ENCODE measurements around the gene TPCN2.

The TPCN2 gene

GRCh38 chr11:69059429-69059828 lies 10.7 kb downstream of the TPCN2 start:
- no peak overlapping the region for H3K27ac ChIP-seq (ENCODE audit: low read depth, low read length, severe bottlenecking)
- H3K9me3 ChIP-seq (ENCODE audit: control insufficient read depth, low read length): no peaks in the 10 kb centered on the region
- H3K4me3 ChIP-seq (ENCODE audit: extremely low read depth, insufficient read depth, low read length, poor library complexity, severe bottlenecking): no peak overlapping the region
- 95 to 96% methylated on average over 7 of the region's 7 CpGs for WGBS, 2 experiments (ENCODE audit: insufficient coverage in 2 of 2)
- H3K36me3 ChIP-seq (ENCODE audit: control insufficient read depth, insufficient read depth, low read length): peaks cover 35% of the 10 kb centered on the region
- H3K4me1 ChIP-seq (ENCODE audit: control insufficient read depth, insufficient read depth, low read length, poor library complexity, severe bottlenecking): no peaks in the 10 kb centered on the region

- Histone ChIP-seq H3K36me3 (ENCODE audit: control insufficient read depth, insufficient read depth, low read length) (peaks cover 33% of the 10 kb centered on the region), H3K4me1 (ENCODE audit: control insufficient read depth, insufficient read depth, low read length, poor library complexity, severe bottlenecking) (no peaks in the 10 kb centered on the region), H3K9me3 (ENCODE audit: control insufficient read depth, low read length) (no peaks in the 10 kb centered on the region), H3K4me3 (ENCODE audit: extremely low read depth, insufficient read depth, low read length, poor library complexity, severe bottlenecking) (no peak overlapping the region), H3K27ac (ENCODE audit: low read depth, low read length, severe bottlenecking) (no peak overlapping the region)
- WGBS, 2 experiments (ENCODE audit: insufficient coverage in 2 of 2): 88 to 98% methylated on average over 11 to 12 of the region's 12 CpGs
Observed at GRCh38 chr11:69059985-69060384, 11.3 kb downstream of the TPCN2 start.

GRCh38 chr11:69060806-69061712 lies 12.3 kb downstream of the TPCN2 start:
- no peak overlapping the region for H3K4me3 ChIP-seq (ENCODE audit: extremely low read depth, insufficient read depth, low read length, poor library complexity, severe bottlenecking)
- H3K4me1 ChIP-seq (ENCODE audit: control insufficient read depth, insufficient read depth, low read length, poor library complexity, severe bottlenecking): no peaks in the 10 kb centered on the region
- 93 to 94% methylated on average over 17 to 25 of the region's 25 CpGs for WGBS, 2 experiments (ENCODE audit: insufficient coverage in 2 of 2)
- H3K36me3 ChIP-seq (ENCODE audit: control insufficient read depth, insufficient read depth, low read length): peaks cover 30% of the 10 kb centered on the region
- H3K9me3 ChIP-seq (ENCODE audit: control insufficient read depth, low read length): no peaks in the 10 kb centered on the region
- H3K27ac ChIP-seq (ENCODE audit: low read depth, low read length, severe bottlenecking): no peak overlapping the region

GRCh38 chr11:69061713-69062053 lies 13.0 kb downstream of the TPCN2 start:
- Histone ChIP-seq H3K9me3 (ENCODE audit: control insufficient read depth, low read length) (no peaks in the 10 kb centered on the region), H3K4me1 (ENCODE audit: control insufficient read depth, insufficient read depth, low read length, poor library complexity, severe bottlenecking) (no peaks in the 10 kb centered on the region), H3K36me3 (ENCODE audit: control insufficient read depth, insufficient read depth, low read length) (peaks cover 27% of the 10 kb centered on the region), H3K27ac (ENCODE audit: low read depth, low read length, severe bottlenecking) (no peak overlapping the region), H3K4me3 (ENCODE audit: extremely low read depth, insufficient read depth, low read length, poor library complexity, severe bottlenecking) (no peak overlapping the region)
- 92 to 98% methylated on average over 4 of the region's 4 CpGs for WGBS, 2 experiments (ENCODE audit: insufficient coverage in 2 of 2)

- Histone ChIP-seq H3K36me3 (ENCODE audit: control insufficient read depth, insufficient read depth, low read length) (peaks cover 25% of the 10 kb centered on the region), H3K9me3 (ENCODE audit: control insufficient read depth, low read length) (no peaks in the 10 kb centered on the region), H3K4me1 (ENCODE audit: control insufficient read depth, insufficient read depth, low read length, poor library complexity, severe bottlenecking) (no peaks in the 10 kb centered on the region), H3K4me3 (ENCODE audit: extremely low read depth, insufficient read depth, low read length, poor library complexity, severe bottlenecking) (no peak overlapping the region), H3K27ac (ENCODE audit: low read depth, low read length, severe bottlenecking) (no peak overlapping the region)
- 96 to 99% methylated on average over 13 to 14 of the region's 15 CpGs for WGBS, 2 experiments (ENCODE audit: insufficient coverage in 2 of 2)
Observed at GRCh38 chr11:69062169-69062855, 13.6 kb downstream of the TPCN2 start.

GRCh38 chr11:69062873-69063651 lies 14.3 kb downstream of the TPCN2 start:
- H3K27ac ChIP-seq (ENCODE audit: low read depth, low read length, severe bottlenecking): no peak overlapping the region
- 93% methylated on average over 24 to 34 of the region's 34 CpGs for WGBS, 2 experiments (ENCODE audit: insufficient coverage in 2 of 2)
- H3K4me1 ChIP-seq (ENCODE audit: control insufficient read depth, insufficient read depth, low read length, poor library complexity, severe bottlenecking): no peaks in the 10 kb centered on the region
- no peaks in the 10 kb centered on the region for H3K9me3 ChIP-seq (ENCODE audit: control insufficient read depth, low read length)
- H3K36me3 ChIP-seq (ENCODE audit: control insufficient read depth, insufficient read depth, low read length): peaks cover 29% of the 10 kb centered on the region
- H3K4me3 ChIP-seq (ENCODE audit: extremely low read depth, insufficient read depth, low read length, poor library complexity, severe bottlenecking): no peak overlapping the region

GRCh38 chr11:69063652-69064260 lies 15.0 kb downstream of the TPCN2 start:
- 89 to 90% methylated on average over 11 to 13 of the region's 14 CpGs for WGBS, 2 experiments (ENCODE audit: insufficient coverage in 2 of 2)
- no peaks in the 10 kb centered on the region for H3K9me3 ChIP-seq (ENCODE audit: control insufficient read depth, low read length)

GRCh38 chr11:69064394-69064957 lies 15.7 kb downstream of the TPCN2 start:
- no peak overlapping the region for H3K27ac ChIP-seq (ENCODE audit: low read depth, low read length, severe bottlenecking)
- no peaks in the 10 kb centered on the region for H3K4me1 ChIP-seq (ENCODE audit: control insufficient read depth, insufficient read depth, low read length, poor library complexity, severe bottlenecking)
- no peak overlapping the region for H3K4me3 ChIP-seq (ENCODE audit: extremely low read depth, insufficient read depth, low read length, poor library complexity, severe bottlenecking)
- no peaks in the 10 kb centered on the region for H3K9me3 ChIP-seq (ENCODE audit: control insufficient read depth, low read length)
- H3K36me3 ChIP-seq (ENCODE audit: control insufficient read depth, insufficient read depth, low read length): peaks cover 25% of the 10 kb centered on the region
- 95% methylated on average over 15 to 16 of the region's 16 CpGs for WGBS, 2 experiments (ENCODE audit: insufficient coverage in 2 of 2)

More at GRCh38 chr11:69063652-69064260, 15.0 kb downstream of the TPCN2 start:
- Histone ChIP-seq H3K27ac (ENCODE audit: low read depth, low read length, severe bottlenecking) (no peak overlapping the region), H3K36me3 (ENCODE audit: control insufficient read depth, insufficient read depth, low read length) (peaks cover 29% of the 10 kb centered on the region), H3K4me1 (ENCODE audit: control insufficient read depth, insufficient read depth, low read length, poor library complexity, severe bottlenecking) (no peaks in the 10 kb centered on the region), H3K4me3 (ENCODE audit: extremely low read depth, insufficient read depth, low read length, poor library complexity, severe bottlenecking) (no peak overlapping the region)

GRCh38 chr11:69065147-69065710 lies 16.5 kb downstream of the TPCN2 start:
- 84 to 92% methylated on average over 15 to 19 of the region's 19 CpGs for WGBS, 2 experiments (ENCODE audit: insufficient coverage in 2 of 2)
- Histone ChIP-seq H3K9me3 (ENCODE audit: control insufficient read depth, low read length) (no peaks in the 10 kb centered on the region), H3K36me3 (ENCODE audit: control insufficient read depth, insufficient read depth, low read length) (peaks cover 25% of the 10 kb centered on the region), H3K4me1 (ENCODE audit: control insufficient read depth, insufficient read depth, low read length, poor library complexity, severe bottlenecking) (no peaks in the 10 kb centered on the region), H3K4me3 (ENCODE audit: extremely low read depth, insufficient read depth, low read length, poor library complexity, severe bottlenecking) (no peak overlapping the region), H3K27ac (ENCODE audit: low read depth, low read length, severe bottlenecking) (no peak overlapping the region)

All from mesodermal cell (in vitro differentiated cells).